Hematopoietic multipotent progenitor cell treated with erythropoietin and hydrocortisone succinate and interleukin-3 and kit ligand, for 6 days (in vitro differentiated cells): ENCODE data around the gene USP32.
"Not testable (repeated sequence)": the region's sequence is repeated elsewhere in the genome, so short reads cannot be mapped to it uniquely, and the experiment has no call there.

ENCODE experiments used
- DNase-seq: peaks from one replicate; pipeline ENCODE4 v3.0.0-alpha.2; 2015

Gene USP32

DNA sequence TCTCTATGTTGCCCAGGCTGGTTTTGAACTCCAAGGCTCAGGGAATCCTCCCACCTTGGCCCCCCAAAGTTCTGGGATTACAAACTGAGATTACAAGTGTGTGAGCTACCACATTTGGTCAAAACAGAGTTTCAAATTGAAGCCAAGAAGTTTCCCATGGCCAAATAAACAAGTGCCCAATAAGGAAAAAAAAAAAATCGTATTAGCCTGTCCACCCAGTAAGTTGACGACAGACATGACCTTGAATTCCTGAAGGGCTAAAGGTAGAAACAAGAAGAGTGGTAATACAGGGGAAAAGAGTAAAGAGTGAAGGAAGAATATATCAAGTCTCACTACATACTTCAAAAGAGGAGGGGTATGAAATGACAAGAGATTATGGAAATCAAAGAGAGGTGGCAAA lies 176.0 kb downstream of the USP32 start:
- not testable (repeated sequence) for DNase-seq

DNA sequence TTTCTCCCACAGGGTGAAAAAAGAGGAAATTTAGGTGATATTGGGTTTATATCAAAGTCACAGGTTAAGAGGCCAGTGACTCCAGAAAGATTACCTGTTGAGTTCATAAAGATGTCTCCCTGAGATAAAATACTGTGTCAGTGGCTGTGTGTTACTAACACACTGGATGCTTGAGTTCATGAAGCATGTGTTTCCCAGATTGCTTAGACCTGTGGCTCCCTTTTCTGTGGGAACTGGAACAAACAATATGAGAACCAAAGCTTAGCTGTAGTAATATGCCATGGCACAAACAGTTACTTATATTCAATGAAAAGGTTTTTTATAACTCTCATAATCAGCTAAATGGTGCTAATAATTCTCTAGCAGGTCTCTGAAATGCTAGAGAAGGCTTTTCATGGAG lies 180.7 kb downstream of the USP32 start:
- DNase-seq: not testable (repeated sequence)

DNA sequence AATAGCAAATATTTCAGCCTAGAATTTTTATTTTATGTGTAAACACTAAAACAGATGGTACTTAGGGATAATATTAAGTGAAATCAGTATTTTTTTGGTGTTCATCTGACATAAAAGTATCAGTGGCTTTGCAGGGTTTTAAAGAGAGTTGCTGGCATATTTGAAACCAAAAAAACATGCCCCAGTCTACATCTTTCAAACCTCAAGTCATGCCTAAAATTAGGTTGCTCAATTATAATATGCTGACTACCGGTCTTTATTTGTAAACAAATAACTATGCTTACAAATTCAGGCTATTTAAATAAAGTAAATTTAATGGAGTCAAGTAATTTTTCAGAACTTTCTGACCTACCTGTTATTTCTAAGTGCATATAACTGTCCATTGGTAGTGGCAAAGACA lies 183.6 kb downstream of the USP32 start:
- DNase-seq: not testable (repeated sequence)

DNA sequence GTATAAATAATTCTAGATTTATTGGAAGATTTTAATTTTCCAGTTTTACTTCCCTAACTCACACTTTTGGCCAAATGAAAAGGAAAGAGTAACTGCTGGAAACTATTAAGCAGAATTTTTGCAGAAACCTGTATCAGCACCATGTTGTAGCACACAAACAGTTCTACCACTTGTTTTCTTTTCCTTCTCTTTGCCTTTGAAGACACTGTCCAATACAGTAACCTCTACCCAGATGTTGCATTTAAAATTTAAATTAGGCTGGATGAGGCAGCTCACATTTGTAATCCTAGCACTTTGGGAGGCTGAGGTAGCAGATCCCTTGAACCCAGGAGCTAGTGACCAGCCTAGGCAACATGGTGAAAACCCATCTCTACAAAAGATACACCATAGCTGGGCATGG lies 186.2 kb downstream of the USP32 start:
- not testable (repeated sequence) for DNase-seq

DNA sequence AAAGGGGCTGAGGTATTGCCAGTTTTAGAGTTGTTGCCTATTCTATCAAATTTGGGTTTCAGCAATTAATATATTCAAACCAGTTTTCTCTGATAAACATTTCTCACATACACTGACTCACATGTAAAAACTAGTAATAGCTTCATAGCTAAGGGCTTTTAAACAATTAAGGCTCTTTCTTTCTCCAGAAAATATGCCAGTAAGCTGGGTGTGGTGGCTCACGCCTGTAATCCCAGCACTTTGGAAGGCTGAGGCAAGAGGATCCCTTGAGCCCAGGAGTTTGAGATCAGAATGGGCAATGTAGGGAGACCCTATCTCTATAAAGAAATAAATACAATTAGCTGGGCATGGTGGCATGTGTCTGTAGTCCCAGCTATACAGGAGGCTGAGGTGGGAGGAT lies 193.3 kb downstream of the USP32 start:
- DNase-seq: not testable (repeated sequence)

DNA sequence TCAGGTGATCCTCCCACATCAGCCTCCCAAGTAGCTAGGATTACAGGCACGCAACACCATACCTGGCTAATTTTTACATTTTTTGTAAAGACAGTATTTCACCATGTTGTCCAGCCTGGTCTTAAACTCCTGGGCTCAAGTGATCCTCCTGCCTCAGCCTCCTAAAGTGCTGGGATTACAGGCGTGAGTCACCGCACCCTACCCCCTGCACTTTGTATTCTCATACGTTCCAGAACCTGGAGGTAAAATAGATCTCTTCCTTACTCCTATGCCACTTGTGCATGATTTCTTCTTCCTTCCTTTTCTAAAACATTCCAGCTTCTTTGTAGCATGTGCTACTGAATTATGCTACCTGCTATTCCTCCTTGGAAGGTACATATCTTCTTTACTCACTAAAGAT lies 197.8 kb downstream of the USP32 start:
- not testable (repeated sequence) for DNase-seq

DNA sequence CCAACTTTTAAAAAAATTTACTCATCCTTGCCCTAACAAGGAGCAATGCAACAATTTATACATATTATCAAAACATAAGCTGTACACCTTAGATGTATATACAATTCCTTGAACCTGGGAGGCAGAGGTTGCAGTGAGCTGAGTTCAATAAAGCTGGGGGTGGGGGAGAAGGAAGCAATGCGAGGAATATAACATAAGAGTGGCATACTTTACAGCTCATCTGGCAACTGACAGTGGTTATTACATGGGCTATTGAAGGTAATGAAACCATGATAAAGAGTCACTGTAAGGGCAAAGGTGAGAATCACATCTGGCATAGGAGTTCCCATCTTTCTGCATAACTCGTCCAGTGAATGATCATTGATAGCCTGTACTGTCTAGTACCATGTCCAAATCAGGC lies 198.5 kb downstream of the USP32 start:
- no peak for DNase-seq

DNA sequence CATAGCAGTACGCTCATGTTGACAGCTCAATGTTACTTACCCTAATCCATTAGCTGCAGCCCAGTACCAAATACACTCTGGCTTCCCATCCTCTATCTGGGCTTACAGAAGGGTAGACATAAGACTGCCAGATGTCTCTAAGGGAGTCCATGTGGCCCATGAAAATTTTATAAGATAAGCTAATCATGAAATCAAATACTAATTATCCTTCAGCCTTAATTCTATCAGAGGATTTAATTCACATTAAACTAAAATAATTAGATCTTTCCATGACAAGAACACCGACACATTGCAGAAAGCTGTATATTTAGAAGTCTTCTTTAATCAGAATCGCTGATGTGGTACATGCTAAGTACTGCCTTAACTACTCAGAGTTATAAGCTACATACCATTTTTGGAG lies 198.9 kb downstream of the USP32 start:
- not testable (repeated sequence) for DNase-seq

DNA sequence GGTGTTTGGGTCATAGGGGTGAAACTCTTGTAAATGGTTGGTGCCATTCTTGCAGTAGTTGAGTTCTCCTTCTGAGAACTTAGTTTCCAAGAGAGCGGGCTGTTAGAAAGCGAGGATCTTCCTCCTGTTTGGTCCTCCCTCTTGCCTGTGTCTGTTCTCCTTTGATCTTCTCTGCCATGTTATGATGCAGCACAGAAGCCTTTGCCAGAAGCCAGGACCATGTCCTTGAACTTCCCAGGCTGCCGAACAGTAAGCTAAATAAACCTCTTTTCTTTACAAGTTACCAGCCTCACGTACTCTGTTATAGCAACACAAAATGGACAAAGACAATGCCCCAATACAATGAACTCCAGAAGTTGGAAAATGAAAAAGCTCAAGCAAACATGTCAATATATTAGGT lies 201.9 kb downstream of the USP32 start:
- DNase-seq: not testable (repeated sequence)

DNA sequence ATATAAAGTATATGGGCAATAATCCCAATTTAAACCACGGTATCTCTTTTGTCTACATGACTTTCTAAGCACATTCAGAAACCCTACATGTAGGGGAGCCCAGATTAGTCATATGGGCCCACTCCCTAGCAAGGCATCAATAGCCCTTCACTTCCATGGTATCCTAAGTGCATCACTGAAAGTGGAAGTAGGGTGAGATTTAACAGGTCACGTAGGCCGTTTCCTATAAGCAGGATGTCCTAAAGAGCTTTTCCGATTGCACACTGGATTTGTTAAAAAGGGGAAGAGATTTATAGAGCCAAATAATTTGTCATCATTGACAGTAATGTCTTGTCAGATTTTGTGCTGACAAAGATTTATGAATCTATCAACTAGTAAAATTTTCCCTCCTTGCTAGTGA lies 203.2 kb downstream of the USP32 start:
- DNase-seq: no peak

DNA sequence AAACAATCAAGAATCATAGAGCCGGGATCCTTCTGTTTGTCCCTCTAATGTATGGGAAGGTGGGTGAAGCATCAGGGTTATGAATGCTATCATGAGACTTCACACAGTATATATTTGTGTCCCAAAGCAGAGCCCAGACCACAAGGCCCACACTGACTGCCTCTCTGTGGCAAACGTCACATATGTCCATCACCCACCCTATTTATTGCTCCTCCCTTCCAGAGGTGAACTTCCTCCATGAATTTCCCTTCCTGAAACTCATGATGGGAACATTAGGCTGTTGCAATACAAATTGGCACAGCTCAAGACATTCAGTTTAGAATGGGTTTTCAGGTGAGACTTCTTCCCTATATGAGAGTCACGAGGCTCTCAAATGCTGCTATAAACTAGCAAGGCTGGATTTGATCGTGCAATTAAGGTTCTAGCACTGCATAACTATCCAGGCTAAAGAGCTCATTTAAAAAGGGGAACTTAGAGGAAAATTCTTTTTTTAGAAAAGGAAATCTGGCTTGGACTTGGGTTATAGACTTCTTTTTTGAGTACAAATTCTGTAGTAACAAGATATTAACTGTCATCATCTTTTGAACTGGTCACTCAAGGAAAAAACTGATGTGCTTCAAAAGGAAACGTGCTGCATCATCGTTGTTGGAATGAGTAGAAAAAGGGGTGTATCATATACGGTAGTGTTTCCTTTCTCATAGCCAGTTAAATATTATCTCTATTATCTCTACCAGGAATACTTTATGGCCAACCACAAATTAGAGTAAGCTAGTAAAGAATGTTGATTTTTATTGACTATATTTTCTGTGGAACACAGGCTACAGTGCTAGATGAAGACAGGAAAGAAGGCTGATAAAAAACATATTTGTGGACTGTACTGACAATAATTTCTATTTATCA lies 204.8 kb downstream of the USP32 start:
- peak; percentile 70 for DNase-seq

DNA sequence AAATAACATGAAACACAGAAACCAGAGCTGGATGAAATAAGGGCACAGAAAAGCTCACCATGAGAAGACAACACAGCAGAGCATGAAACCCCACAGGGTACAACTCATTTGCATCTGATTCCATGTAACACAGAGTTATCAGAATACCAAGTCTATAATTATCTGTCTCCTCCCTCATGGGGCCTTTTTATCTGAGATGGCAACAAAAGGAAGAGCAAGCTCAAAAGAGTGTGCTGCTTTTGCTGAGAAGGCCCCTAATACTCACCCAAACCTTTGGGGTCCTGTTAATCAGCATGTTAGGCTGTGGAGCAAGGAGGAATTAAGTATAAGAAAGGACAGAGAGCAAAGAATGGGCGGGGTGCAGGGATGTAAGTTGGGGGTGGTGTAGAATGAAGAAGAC lies 205.6 kb downstream of the USP32 start:
- not testable (repeated sequence) for DNase-seq

DNA sequence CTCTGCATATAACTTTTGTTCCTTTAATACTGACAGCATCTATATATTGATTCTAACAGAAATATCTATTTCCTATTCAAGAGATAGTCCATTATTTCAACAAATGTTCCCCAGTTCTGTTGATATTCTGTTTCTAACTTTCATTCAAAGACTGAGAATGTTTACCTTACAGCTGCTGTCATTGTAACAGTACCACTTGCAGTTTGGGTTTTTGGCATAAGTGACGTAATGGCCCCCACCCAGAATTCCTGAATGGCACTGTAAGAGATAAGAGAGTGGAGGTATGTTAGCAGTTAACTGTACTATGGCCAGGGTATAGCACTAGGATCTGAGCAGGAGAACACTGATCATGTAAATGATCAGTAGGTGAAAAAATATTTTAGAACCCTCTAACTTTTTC lies 211.6 kb downstream of the USP32 start:
- not testable (repeated sequence) for DNase-seq

DNA sequence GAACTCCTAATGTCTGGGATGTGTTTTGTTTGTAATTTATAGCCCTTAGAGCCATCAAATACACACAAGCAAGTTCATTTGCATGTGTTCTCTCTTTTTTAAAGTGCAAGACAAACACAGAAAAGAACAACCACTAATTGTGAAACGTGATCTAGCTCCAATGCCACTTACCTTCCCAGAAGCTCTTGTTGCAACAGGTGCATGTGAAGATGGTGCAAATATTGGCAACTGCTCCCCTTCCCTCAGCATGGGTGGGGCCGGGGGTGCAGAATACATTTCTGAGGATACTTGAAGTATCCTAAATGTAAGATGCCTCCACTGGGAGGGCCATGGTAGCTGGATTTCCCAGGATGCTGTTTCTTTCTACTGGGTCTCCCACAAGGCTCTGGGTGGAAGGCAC lies 213.8 kb downstream of the USP32 start:
- DNase-seq: not testable (repeated sequence)

DNA sequence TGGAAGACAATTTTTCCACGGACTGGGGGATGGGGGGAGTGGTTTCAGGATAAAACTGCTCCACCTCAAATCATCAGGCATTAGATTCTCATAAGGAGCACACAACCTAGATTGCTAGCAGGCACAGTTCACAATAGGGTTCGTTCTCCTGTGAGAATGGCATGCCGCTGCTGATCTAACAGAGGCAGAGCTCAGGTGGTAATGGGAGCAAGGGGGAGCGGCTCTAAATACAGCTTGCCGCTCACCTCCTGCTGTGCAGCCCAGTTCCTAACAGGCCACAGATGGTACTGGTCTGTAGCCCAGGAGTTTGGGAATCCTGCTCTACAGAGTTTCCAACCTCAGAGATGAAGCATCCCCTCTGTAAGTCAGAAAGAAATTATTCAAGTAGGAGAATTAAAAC lies 215.2 kb downstream of the USP32 start:
- DNase-seq: not testable (repeated sequence)

DNA sequence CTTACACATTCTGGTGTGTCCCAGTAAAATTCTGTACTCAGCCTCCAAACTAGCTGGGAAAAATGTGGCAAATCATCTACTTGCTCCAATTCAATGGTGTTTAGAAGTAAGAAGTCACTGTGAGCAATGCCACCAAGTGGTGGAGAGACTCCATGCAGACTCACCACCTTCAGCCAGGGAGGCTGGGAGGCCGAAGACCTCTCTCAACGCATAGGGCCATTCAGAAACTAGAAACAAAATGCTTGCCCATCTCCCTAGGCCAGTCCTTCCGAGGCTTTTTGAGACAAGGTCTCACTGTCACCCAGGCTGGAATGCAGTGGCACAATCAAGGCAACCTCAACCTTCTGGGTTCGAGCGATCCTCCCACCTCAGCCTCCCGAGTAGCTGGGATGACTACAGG lies 217.2 kb downstream of the USP32 start:
- DNase-seq: not testable (repeated sequence)

DNA sequence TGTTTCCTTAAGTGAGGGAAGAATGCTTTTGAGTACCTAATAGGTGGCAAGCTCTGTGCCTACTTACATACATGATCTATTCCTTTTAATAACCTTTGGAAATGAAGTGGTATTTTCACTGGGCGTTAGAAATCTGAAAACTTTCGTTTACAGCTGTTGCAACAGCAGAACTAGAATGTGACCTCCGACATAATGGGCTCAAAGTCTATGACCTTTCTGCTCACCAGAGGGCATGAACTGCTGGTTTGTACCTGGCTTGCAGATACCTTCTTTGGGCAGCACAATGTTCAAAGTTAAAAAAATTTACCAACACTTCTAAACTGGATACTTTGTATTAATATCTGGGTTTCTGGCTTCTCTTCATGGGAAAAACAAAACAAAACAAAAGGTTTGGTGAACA lies 217.9 kb downstream of the USP32 start:
- DNase-seq: no peak

DNA sequence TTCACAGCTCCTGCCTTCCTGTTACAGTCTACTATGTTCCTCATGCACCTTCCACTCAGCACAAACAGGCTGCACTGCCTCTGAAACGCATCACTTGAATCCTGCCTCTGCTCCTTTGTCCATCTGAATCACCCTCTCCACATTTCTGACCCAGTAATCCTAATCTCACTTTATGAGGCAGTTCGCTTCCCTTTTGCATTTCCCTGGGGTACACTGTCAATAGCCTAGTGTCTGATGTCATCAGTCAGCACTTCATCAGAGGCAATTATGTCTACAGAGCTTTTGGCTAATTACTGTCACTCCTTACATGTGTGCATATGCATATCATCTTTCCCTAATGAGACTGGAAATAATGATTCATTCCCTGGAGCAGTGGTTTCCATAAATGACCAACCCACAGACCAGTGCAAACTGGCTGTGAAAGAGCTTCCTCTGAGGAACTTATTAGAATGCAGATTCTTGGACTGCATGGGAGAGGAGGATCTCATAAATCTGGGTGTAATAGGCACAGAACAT lies 218.6 kb downstream of the USP32 start:
- no peak for DNase-seq

DNA sequence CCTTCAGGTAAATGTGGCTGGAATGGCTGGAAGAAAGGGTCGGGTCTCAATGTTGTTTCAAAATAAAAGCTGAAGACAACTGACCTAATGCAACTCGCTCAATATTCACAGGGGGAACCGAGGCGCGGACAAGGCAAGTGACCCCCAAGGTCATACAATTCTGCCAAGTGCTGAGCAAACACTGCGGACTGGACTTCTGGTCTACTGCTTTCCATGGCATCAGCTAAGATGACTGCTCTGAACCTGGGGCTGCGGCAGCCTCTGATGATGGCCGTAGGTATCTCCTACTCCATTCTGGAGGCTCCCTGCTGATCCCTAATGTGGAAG lies 220.2 kb downstream of the USP32 start:
- DNase-seq: no peak

DNA sequence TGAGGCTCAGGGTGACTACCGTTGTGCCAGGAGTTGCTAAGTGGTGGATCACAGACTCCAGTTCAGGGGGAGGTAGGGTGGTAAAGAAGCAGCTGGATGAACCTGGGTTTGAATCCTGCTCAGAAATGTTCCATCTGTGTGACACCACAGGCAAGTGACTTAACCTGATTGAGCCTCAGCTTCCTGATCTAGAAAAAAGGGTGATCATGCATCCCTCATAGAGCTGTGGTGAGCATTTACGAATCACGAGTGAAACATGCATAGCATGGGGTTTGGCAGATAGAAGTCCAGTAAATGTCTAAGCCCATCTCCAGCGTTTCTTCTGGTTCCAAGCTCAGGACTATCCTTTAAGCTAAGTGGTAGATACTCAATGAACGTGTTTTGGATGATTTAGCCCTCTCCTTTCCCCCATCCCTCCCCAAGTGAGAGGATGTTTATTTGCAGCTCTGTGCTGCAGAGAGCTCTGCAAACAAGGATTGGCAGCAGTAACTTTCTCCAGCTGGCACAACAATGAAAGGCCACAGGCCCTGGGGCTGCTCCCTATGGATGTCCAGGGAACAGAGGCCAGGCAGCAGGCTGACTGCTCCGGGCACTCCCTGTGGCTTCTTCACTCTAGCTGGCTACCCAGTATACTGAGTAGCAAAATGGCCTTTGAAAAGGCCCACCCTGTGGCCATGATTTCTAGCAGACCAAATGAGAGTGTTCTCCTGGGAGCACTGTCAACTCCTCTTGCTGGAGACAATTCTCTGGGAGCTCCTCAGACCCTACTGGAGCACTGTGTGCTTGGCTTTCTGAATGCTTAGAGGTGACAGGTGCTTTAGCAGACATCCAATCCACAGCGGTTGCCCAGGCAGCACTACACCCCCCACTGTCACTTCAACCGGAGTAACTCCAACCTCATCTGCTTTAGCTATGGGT lies 220.8 kb downstream of the USP32 start:
- no peak for DNase-seq

DNA sequence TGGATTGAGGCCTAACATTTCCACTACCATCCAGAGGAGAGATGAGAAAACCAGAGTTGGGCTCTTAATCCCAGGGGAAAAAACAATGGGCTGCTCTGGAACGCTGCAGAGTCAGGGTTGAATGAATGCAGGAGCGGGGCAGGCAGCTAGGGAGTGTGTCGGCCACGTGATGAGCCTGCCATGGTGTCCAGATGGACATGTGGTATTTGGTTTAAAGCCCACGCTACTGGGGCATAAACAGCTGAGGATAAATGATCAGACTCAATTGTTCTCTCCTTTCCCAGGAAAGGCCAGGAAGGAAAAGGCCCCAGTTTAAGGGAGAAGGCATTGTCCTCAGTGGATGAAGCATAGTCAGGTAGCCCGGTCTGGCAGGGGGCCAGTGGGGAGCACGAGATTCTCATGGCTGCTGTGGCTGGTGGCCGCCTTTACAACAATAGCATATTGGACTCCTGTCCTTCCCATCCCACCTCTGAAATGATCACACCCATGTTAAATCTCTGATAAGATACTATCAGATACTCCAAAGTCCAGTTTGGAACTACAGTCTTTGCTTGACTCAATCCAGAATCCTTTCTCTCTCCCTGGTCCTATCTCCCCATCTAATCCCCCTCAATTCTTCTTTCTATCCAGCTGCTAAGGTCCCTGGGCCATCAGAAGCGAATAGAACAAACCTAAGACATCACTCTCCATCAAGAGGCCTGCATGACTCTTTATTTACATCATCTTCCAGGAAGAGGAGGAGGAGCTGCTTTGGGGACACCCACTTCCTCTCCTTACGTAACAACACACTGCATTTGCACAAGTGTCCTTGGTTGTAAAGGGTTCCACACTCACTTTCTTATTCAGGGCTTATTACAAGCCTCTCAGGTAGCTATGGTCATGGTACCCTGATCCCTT lies 221.8 kb downstream of the USP32 start:
- DNase-seq: peak; percentile 63

DNA sequence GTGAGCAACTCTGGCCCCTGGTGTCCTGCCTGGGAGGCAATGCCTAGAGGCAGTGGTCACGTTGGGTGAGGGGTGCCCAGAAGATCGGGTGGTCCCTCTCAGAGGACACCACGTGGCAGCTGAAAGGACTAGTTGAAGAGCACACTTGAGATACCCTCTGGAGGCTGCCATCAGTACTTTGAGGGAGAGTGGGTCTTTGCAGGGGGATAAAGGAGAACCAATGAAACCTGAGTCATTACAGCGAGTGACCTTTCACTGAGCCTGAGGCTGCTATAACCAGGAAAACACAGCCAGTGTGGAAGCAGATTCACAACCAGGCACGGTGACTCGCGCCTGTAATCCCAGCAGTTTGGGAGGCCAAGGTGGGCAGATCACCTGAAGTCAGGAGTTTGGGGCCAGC lies 223.3 kb downstream of the USP32 start:
- DNase-seq: no peak
